Osteocyte (in vitro differentiated cells): ENCODE measurements around the gene PPP4R3A. TPM values are rescaled to one million over a fixed set of nuclear protein-coding genes. Genes with fewer than 3 reads are reported as not detected.

Experiments used
- DNase-seq: peaks from one replicate; pipeline ENCODE4 v3.0.0; 2021; ENCODE audit warnings: mixed read lengths; ENCODE audit not compliant: unreplicated experiment; ENCODE audit errors: extremely low spot score
- H3K27ac Mint-ChIP-seq: one replicate; pipeline ENCODE4 v1.8.0; 2021; ENCODE audit warnings: mild to moderate bottlenecking, mixed read lengths; ENCODE audit not compliant: unreplicated experiment
- H3K27me3 Mint-ChIP-seq: one replicate; pipeline ENCODE4 v1.8.0; 2021; ENCODE audit warnings: mixed read lengths; ENCODE audit not compliant: unreplicated experiment
- H3K36me3 Mint-ChIP-seq: one replicate; pipeline ENCODE4 v1.8.0; 2021; ENCODE audit warnings: mixed read lengths; ENCODE audit not compliant: unreplicated experiment
- H3K4me1 Mint-ChIP-seq: one replicate; pipeline ENCODE4 v1.8.0; 2021; ENCODE audit warnings: mixed read lengths; ENCODE audit not compliant: unreplicated experiment
- H3K4me3 Mint-ChIP-seq: one replicate; pipeline ENCODE4 v1.8.0; 2021; ENCODE audit warnings: mild to moderate bottlenecking, moderate library complexity, mixed read lengths; ENCODE audit not compliant: unreplicated experiment
- H3K9me3 Mint-ChIP-seq: one replicate; pipeline ENCODE4 v1.8.0; 2021; ENCODE audit warnings: mixed read lengths; ENCODE audit not compliant: unreplicated experiment
- CTCF ChIP-seq: fragments of 200-600 bp; sonication (generic); IDR thresholded peaks from 2 replicates; pipeline ENCODE4 v1.5.0; 2021; ENCODE audit warnings: antibody characterized with exemption, mild to moderate bottlenecking, moderate library complexity
- total RNA-seq: library from RNA; stranded (reverse); gene quantifications from 2 replicates; pipeline ENCODE4 v1.2.1, GENCODE V29; 2021

PPP4R3A gene
- total RNA-seq, 1 donor from 2014 or later, result 68.1 TPM

- peaks cover 24% of the 10 kb centered on the region for H3K4me1 Mint-ChIP-seq
- H3K4me3 Mint-ChIP-seq, result peak overlapping the region; percentile 55
- H3K27me3 Mint-ChIP-seq, result peaks cover 22% of the 10 kb centered on the region
- H3K36me3 Mint-ChIP-seq, result no peaks in the 10 kb centered on the region
- DNase-seq, result no peak
- H3K9me3 Mint-ChIP-seq, result no peaks in the 10 kb centered on the region
- no peak overlapping the region for H3K27ac Mint-ChIP-seq
- TF ChIP-seq CTCF, result peak; percentile 91
These were observed 91.6 kb downstream of the PPP4R3A start for GRCh38 chr14:91418387-91419043.

GRCh38 chr14:91417983-91418386 is 92.1 kb downstream of the PPP4R3A start:
- no peaks in the 10 kb centered on the region for H3K9me3 Mint-ChIP-seq
- H3K27me3 Mint-ChIP-seq, result peaks cover 22% of the 10 kb centered on the region
- TF ChIP-seq CTCF, result no peak
- H3K4me3 Mint-ChIP-seq, result peak overlapping the region; percentile 55
- no peak for DNase-seq
- H3K27ac Mint-ChIP-seq, result no peak overlapping the region
- no peaks in the 10 kb centered on the region for H3K36me3 Mint-ChIP-seq
- peaks cover 24% of the 10 kb centered on the region for H3K4me1 Mint-ChIP-seq

- H3K9me3 Mint-ChIP-seq, result no peaks in the 10 kb centered on the region
- TF ChIP-seq CTCF, result no peak
- no peak for DNase-seq
- no peaks in the 10 kb centered on the region for H3K36me3 Mint-ChIP-seq
- peaks cover 24% of the 10 kb centered on the region for H3K4me1 Mint-ChIP-seq
- peak within 1 kb of the TSS; percentile 57 for H3K4me3 Mint-ChIP-seq
- peaks cover 22% of the 10 kb centered on the region for H3K27me3 Mint-ChIP-seq
- H3K27ac Mint-ChIP-seq, result no peak within 1 kb of the TSS
These were observed 92.8 kb downstream of the PPP4R3A start, which contains the start of gene CCDC88C for GRCh38 chr14:91417120-91417982. Gene CCDC88C, minus strand, starts transcription at chr14:91417820. Its CDS starts 130 bp downstream, at chr14:91417690.

GRCh38 chr14:91416744-91417119 is 93.4 kb downstream of the PPP4R3A start:
- H3K4me3 Mint-ChIP-seq, result peak overlapping the region; percentile 57
- H3K27ac Mint-ChIP-seq, result no peak overlapping the region
- H3K9me3 Mint-ChIP-seq, result no peaks in the 10 kb centered on the region
- DNase-seq, result no peak
- peaks cover 24% of the 10 kb centered on the region for H3K4me1 Mint-ChIP-seq
- H3K27me3 Mint-ChIP-seq, result peaks cover 22% of the 10 kb centered on the region
- no peak for TF ChIP-seq CTCF
- no peaks in the 10 kb centered on the region for H3K36me3 Mint-ChIP-seq
